Activated B cell treated with CpG ODN at 0.5 μM for 24 hours (primary cell): ENCODE results near the gene SHLD1. TPM values are rescaled to one million over a fixed set of nuclear protein-coding genes. Genes with fewer than 3 reads are reported as not detected.

Source experiments
- ATAC-seq: fragments of 200-7000 bp; cut with Tn5 transposase; one replicate; pipeline ENCODE4 v1.10.0; 2021; ENCODE audit warnings: low read depth, mild to moderate bottlenecking, moderate library complexity
- CTCF ChIA-PET: fragments of 350-600 bp; sonication (Branson Sonifier 250); formaldehyde crosslinking; loops from one replicate; lab custom pipeline; 2021; ENCODE audit warnings: antibody characterized with exemption; lab: Charles Lee
- POLR2A ChIA-PET: fragments of 350-600 bp; sonication (Branson Sonifier 250); formaldehyde crosslinking; loops from one replicate; lab custom pipeline; 2021; ENCODE audit warnings: antibody characterized with exemption; lab: Charles Lee
- DNase-seq: peaks from one replicate; pipeline ENCODE4 v3.0.0; 2022
- H3K27ac Mint-ChIP-seq: one replicate; pipeline ENCODE4 v1.8.0; 2020; ENCODE audit warnings: mixed read lengths
- H3K27me3 Mint-ChIP-seq: one replicate; pipeline ENCODE4 v1.8.0; 2021; ENCODE audit warnings: mixed read lengths
- H3K36me3 Mint-ChIP-seq: one replicate; pipeline ENCODE4 v1.8.0; 2021; ENCODE audit warnings: low read depth, mixed read lengths
- H3K4me1 Mint-ChIP-seq: one replicate; pipeline ENCODE4 v1.8.0; 2021; ENCODE audit warnings: mixed read lengths
- H3K4me3 Mint-ChIP-seq: one replicate; pipeline ENCODE4 v1.8.0; 2020; ENCODE audit warnings: mild to moderate bottlenecking, mixed read lengths
- H3K9me3 Mint-ChIP-seq: one replicate; pipeline ENCODE4 v1.8.0; 2020; ENCODE audit warnings: mixed read lengths
- CTCF ChIP-seq: fragments of 200-600 bp; IDR thresholded peaks from one replicate; pipeline ENCODE4 v1.8.0; 2022; ENCODE audit warnings: antibody characterized with exemption, mild to moderate bottlenecking
- intact Hi-C: fragments of 100-400 bp; cut with micrococcal nuclease; formaldehyde crosslinking; loops from one replicate; pipeline ENCODE4 v1.15.1; 2024
- total RNA-seq: library from RNA; stranded (reverse); gene quantifications from 2 replicates; pipeline ENCODE4 v1.2.3, GENCODE V29; 2022

SHLD1 gene
- total RNA-seq, 1 donor from 2014 or later = 15.0 TPM

GRCh38 chr20:5880326-5880725 is 130.1 kb downstream of the SHLD1 start:
- H3K36me3 Mint-ChIP-seq = no peaks in the 10 kb centered on the region
- ChIA-PET CTCF (interaction anchor here (0.5 kb wide), 1 partner anchor 95 kb away, joined by 3 read pairs; no protein-coding TSS in a partner anchor), POLR2A (no interaction called here)
- H3K27me3 Mint-ChIP-seq = peaks cover 12% of the 10 kb centered on the region
- no peak overlapping the region for H3K4me3 Mint-ChIP-seq
- no peak for DNase-seq
- ATAC-seq = no peak
- H3K9me3 Mint-ChIP-seq = peaks cover 4% of the 10 kb centered on the region
- no peak for TF ChIP-seq CTCF
- no peaks in the 10 kb centered on the region for H3K4me1 Mint-ChIP-seq
- H3K27ac Mint-ChIP-seq = no peak overlapping the region
- intact Hi-C loops = no loop called here

GRCh38 chr20:5881703-5882102 is 131.5 kb downstream of the SHLD1 start:
- Mint-ChIP-seq H3K4me3 (no peak overlapping the region), H3K4me1 (no peaks in the 10 kb centered on the region), H3K27ac (no peak overlapping the region), H3K9me3 (no peaks in the 10 kb centered on the region), H3K36me3 (no peaks in the 10 kb centered on the region), H3K27me3 (peaks cover 14% of the 10 kb centered on the region)
- ATAC-seq (no peak), DNase-seq (no peak)
- CTCF ChIA-PET = no interaction called here
- TF ChIP-seq CTCF = no peak
- intact Hi-C loops = no loop called here
- POLR2A ChIA-PET = no interaction called here

GRCh38 chr20:5882166-5882565 is 132.0 kb downstream of the SHLD1 start:
- DNase-seq (no peak), ATAC-seq (no peak)
- intact Hi-C loops = no loop called here
- H3K27me3 Mint-ChIP-seq = peaks cover 12% of the 10 kb centered on the region
- H3K4me3 Mint-ChIP-seq = no peak overlapping the region
- H3K9me3 Mint-ChIP-seq = no peaks in the 10 kb centered on the region
- ChIA-PET CTCF (no interaction called here), POLR2A (no interaction called here)
- TF ChIP-seq CTCF = no peak
- H3K4me1 Mint-ChIP-seq = no peaks in the 10 kb centered on the region
- H3K36me3 Mint-ChIP-seq = no peaks in the 10 kb centered on the region
- no peak overlapping the region for H3K27ac Mint-ChIP-seq

GRCh38 chr20:5884465-5885335 is 134.5 kb downstream of the SHLD1 start:
- POLR2A ChIA-PET = no interaction called here
- no peaks in the 10 kb centered on the region for H3K4me1 Mint-ChIP-seq
- ATAC-seq = no peak
- H3K27me3 Mint-ChIP-seq = peaks cover 9% of the 10 kb centered on the region
- no peak overlapping the region for H3K27ac Mint-ChIP-seq
- no peaks in the 10 kb centered on the region for H3K36me3 Mint-ChIP-seq
- DNase-seq = no peak
- intact Hi-C loops = no loop called here
- no peaks in the 10 kb centered on the region for H3K9me3 Mint-ChIP-seq
- CTCF ChIA-PET = no interaction called here
- no peak for TF ChIP-seq CTCF
- no peak overlapping the region for H3K4me3 Mint-ChIP-seq

- Mint-ChIP-seq H3K9me3 (no peaks in the 10 kb centered on the region), H3K36me3 (no peaks in the 10 kb centered on the region), H3K4me1 (no peaks in the 10 kb centered on the region), H3K27me3 (peaks cover 9% of the 10 kb centered on the region), H3K4me3 (no peak overlapping the region), H3K27ac (no peak overlapping the region)
- no peak for ATAC-seq
- intact Hi-C loops = no loop called here
- CTCF ChIA-PET = no interaction called here
- no peak for TF ChIP-seq CTCF
- POLR2A ChIA-PET = no interaction called here
- DNase-seq = no peak
These were observed 135.7 kb downstream of the SHLD1 start for GRCh38 chr20:5885866-5886265.
